ENCODE measurements around the gene TPK1. TPM values are rescaled to one million over a fixed set of nuclear protein-coding genes. Genes with fewer than 3 reads are reported as not detected.

Gene TPK1
- total RNA-seq, 1 experiment from 2014 or later, result 3.1 TPM

DNA sequence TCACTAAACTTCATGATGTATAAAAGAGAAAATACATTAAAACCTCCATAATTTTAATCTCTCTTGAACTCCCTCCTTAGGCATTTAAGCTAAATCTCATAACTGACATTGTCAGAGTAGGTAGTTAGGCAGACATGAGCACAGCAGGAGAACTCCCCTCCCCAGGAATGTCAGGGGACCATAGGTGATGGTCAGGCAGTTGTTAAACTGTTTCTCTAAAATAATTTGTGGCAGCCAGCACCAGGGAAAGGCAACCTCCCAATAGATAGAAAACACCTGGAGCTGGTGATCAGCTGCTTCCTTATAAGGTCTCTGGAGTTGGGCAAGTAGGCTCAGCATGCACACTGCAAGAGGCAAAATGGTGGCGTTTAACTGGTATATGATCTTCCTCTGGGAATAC lies 73.0 kb downstream of the TPK1 start:
- H3K23ac ChIP-seq (ENCODE audit: insufficient read length, low read depth, low read length), result no peak overlapping the region
- no peaks in the 10 kb centered on the region for H4K20me1 ChIP-seq (ENCODE audit: control insufficient read depth, insufficient read depth, insufficient read length)
- Mint-ChIP-seq H3K9me3 (no peaks in the 10 kb centered on the region), H3K4me1 (peaks cover 7 to 8% of the 10 kb centered on the region in 2 experiments), H3K27ac (peak overlapping the region in 1 of 3 experiments; percentile 70; a peak in 2 of 7 replicates), H3K27me3 (ENCODE audit: low read depth) (no peaks in the 10 kb centered on the region), H3K36me3 (ENCODE audit: insufficient read depth in 1 of 3, low read depth in 3 of 3) (no peaks in the 10 kb centered on the region), H3K4me3 (no peak overlapping the region)
- no peak overlapping the region; the same call in 1 of the 2 replicates for H2BK15ac ChIP-seq (ENCODE audit: low read depth, low read length)
- H4K8ac ChIP-seq (replicated peaks; ENCODE audit: insufficient read length, low read depth, low read length), result no peak overlapping the region
- no CpG with 5 or more reads among the region's 1 CpG for WGBS (ENCODE audit: extremely low coverage, insufficient read length, low lambda C conversion rate)
- TF ChIP-seq, protein P1, sequence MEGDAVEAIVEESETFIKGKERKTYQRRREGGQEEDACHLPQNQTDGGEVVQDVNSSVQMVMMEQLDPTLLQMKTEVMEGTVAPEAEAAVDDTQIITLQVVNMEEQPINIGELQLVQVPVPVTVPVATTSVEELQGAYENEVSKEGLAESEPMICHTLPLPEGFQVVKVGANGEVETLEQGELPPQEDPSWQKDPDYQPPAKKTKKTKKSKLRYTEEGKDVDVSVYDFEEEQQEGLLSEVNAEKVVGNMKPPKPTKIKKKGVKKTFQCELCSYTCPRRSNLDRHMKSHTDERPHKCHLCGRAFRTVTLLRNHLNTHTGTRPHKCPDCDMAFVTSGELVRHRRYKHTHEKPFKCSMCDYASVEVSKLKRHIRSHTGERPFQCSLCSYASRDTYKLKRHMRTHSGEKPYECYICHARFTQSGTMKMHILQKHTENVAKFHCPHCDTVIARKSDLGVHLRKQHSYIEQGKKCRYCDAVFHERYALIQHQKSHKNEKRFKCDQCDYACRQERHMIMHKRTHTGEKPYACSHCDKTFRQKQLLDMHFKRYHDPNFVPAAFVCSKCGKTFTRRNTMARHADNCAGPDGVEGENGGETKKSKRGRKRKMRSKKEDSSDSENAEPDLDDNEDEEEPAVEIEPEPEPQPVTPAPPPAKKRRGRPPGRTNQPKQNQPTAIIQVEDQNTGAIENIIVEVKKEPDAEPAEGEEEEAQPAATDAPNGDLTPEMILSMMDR (conservative IDR thresholded peaks at IDR 0.05), result no peak
- H3K4me2 ChIP-seq (ENCODE audit: insufficient read depth, insufficient read length, low read length), result no peak overlapping the region
- no peaks in the 10 kb centered on the region for H3K23me2 ChIP-seq (ENCODE audit: insufficient read length, low read depth, low read length, poor library complexity, severe bottlenecking)
- no peak overlapping the region for H3K9ac ChIP-seq (ENCODE audit: extremely low read depth, insufficient read length, low read length)
- no peak overlapping the region for H2AK5ac ChIP-seq (ENCODE audit: insufficient read length, low read length)
- H3K79me2 ChIP-seq (ENCODE audit: insufficient read depth, low read length), result no peaks in the 10 kb centered on the region
- H2AFZ ChIP-seq (ENCODE audit: low read length), result no peak overlapping the region
- no peak overlapping the region for H3K27ac ChIP-seq (ENCODE audit: insufficient read length, low read depth, low read length)
- no peak overlapping the region for H2BK12ac ChIP-seq (ENCODE audit: insufficient read length, low read depth, low read length)
- H3K79me1 ChIP-seq (ENCODE audit: insufficient read depth, low read depth, low read length, poor library complexity, severe bottlenecking), result no peaks in the 10 kb centered on the region
- no peaks in the 10 kb centered on the region for H3K4me1 ChIP-seq (ENCODE audit: insufficient read depth, low read length)
- no peak overlapping the region for H3K56ac ChIP-seq (ENCODE audit: insufficient read length, low read depth, low read length)
- no peak overlapping the region for H4K5ac ChIP-seq (ENCODE audit: insufficient read length, low read depth, low read length)
- H3K4ac ChIP-seq (ENCODE audit: low read depth, low read length), result no peak overlapping the region
- H2BK20ac ChIP-seq (ENCODE audit: low read depth, low read length, poor library complexity, severe bottlenecking), result no peak overlapping the region
- no peak overlapping the region for H2BK5ac ChIP-seq (ENCODE audit: insufficient read length, low read length)
- no peaks in the 10 kb centered on the region for H3K9me3 ChIP-seq (ENCODE audit: control insufficient read depth, low read depth, low read length)
- H3T11ph ChIP-seq (ENCODE audit: low read length), result no peak overlapping the region
- no peak overlapping the region for H3K18ac ChIP-seq (ENCODE audit: insufficient read length, low read depth, low read length)
- DNase-seq, result no peak
- H3K14ac ChIP-seq (ENCODE audit: insufficient read depth, low read length), result no peak overlapping the region
- no peak overlapping the region for H4K91ac ChIP-seq (ENCODE audit: insufficient read length, low read depth, low read length)
- H3K27me3 ChIP-seq (ENCODE audit: insufficient read depth, low read length), result no peaks in the 10 kb centered on the region
- H2BK120ac ChIP-seq (ENCODE audit: low read depth, low read length, poor library complexity, severe bottlenecking), result no peak overlapping the region

Data from H9 (cell line).